Psoas muscle (tissue), 8 donors: ENCODE results near the gene SFTA2. TPM values are rescaled to one million over a fixed set of nuclear protein-coding genes. Genes with fewer than 3 reads are reported as not detected.

ENCODE experiments used
- ATAC-seq, 4 donors: fragments of 200-7000 bp; cut with Tn5 transposase; one replicate each; pipeline ENCODE4 v1.9.1; 2020; ENCODE audit warnings: moderate library complexity in 3 of 4, mild to moderate bottlenecking in 2 of 4
- DNase-seq, 2 donors: peaks; one replicate each; pipeline ENCODE4 v3.0.0-alpha.2; 2020
- H3K27ac ChIP-seq: fragments of 200-600 bp; one replicate; pipeline ENCODE4 v1.8.0; 2022
- H3K27me3 ChIP-seq, 3 donors: fragments of 200-600 bp in 1 of 3; one replicate each; pipeline versions ENCODE4 v1.6.1 to v1.8.0; 2013 to 2022; ENCODE audit warnings: low read length in 2 of 3, mild to moderate bottlenecking in 2 of 3, moderate library complexity in 1 of 3; ENCODE audit not compliant: insufficient read depth in 3 of 3
- H3K36me3 ChIP-seq, 2 donors: fragments of 200-600 bp in 1 of 2; one replicate each; pipeline versions ENCODE4 v1.6.1 to v1.8.0; 2013 to 2022; ENCODE audit warnings: low read depth in 1 of 2, mild to moderate bottlenecking in 1 of 2, moderate library complexity in 1 of 2; ENCODE audit not compliant: insufficient read depth in 1 of 2
- H3K4me1 ChIP-seq: fragments of 200-600 bp; one replicate; pipeline ENCODE4 v1.8.0; 2022
- H3K4me3 ChIP-seq: fragments of 200-600 bp; one replicate; pipeline ENCODE4 v1.8.0; 2022; ENCODE audit warnings: mild to moderate bottlenecking
- H3K9me3 ChIP-seq: fragments of 200-600 bp; one replicate; pipeline ENCODE4 v1.8.0; 2022
- WGBS, 3 donors: extraction: QIAGEN DNeasy Blood & Tissue Kit; methylation state at CpG; one replicate each; pipeline versions ENCODE4 v1.1.6 to v1.1.7; 2013; 5-methylcytosine and 5-hydroxymethylcytosine counted together
- intact Hi-C, 2 donors: fragments of 100-400 bp; cut with DNase I; formaldehyde crosslinking; loops; one replicate each; pipeline versions ENCODE4 v1.11.0 to v1.14.2; 2022
- polyA plus RNA-seq, 3 donors: library from polyadenylated mRNA; stranded (reverse); fragments of 200-250 nt; gene quantifications; one replicate each; pipeline ENCODE4 v1.2.3, GENCODE V29; 2013
- total RNA-seq, 4 donors: library from RNA; stranded (reverse); fragmentation: NEBNext Ultra II Directional in 2 of 4; extraction: Animal tissue kit (Norgen Biotek cat#: 25700) in 2 of 4; gene quantifications; one replicate each; pipeline versions ENCODE4 v1.2.1 to v1.2.4, GENCODE V29; 2021 to 2023
- TF ChIP-seq, protein P1 (sequence below): fragments of 200-600 bp; IDR thresholded peaks from one replicate; pipeline ENCODE4 v1.8.0; 2022; ENCODE audit warnings: antibody characterized with exemption
- donor health status: healthy with polysubstance abuse.
- donor health status: DM: no; HTN: no; CAD: no; lungs with moderate emphysema.
- donor health status: Bipolar disorder and iron deficiency.
- donor health status: healthy.
- donor health status: DM: yes; HTN: yes; CAD: no.
- donor health status: DM: no; HTN: no; CAD: no.
- donor health status: DM: no; HTN: no; CAD: no.
- donor health status: DM: yes; HTN: yes; CAD: no.

SFTA2 gene
- total and polyA plus RNA-seq, 7 donors, result 0.13 to 0.14 TPM; not detected in 5

DNA sequence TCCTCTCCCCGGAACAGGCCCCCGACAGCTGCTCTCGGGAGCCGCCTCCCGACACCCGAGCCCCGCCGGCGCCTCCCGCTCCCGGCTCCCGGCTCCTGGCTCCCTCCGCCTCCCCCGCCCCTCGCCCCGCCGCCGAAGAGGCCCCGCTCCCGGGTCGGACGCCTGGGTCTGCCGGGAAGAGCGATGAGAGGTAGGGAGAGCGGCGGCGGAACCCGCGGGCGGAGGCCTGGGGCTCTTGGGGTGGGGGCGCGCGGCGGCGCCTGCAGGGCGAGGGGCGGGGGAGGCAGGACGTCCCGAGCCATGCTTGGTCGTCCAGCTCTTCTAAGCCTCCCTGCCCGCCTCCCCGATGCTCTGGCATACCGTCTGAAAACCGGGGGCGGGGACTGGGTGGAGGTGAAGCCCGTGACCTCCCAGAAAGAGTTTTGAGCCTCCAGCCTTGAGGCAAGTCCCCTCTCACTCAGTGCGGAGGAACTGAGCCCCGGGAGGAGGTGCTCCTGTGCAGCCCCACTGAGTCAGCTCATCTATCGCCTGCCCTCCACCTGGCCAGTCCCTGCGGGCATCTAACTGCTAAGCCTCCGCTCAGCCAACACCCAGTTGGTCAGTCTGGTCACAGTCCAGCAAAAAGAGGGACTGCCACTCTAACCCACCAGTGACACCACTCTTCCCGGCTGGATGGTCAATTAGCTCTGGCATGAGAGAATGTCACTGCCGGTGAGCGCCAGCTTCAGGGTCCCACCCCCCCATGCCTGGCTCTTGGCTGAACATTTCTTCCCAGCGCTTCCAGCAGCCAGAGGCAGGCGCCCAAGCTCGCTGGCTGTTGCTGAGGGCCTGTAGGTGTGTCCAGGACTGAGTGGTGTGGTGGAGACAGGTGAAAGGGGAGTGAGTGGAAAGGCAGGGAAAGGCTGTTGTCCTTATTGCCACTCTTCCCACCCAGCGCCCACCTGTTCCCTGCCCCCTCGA, 47.2 kb downstream of the SFTA2 start:
- Histone ChIP-seq H3K4me1 (peaks cover 41% of the 10 kb centered on the region), H3K9me3 (no peaks in the 10 kb centered on the region), H3K4me3 (peak overlapping the region; percentile 78), H3K27me3 (no peaks in the 10 kb centered on the region), H3K27ac (peak overlapping the region; percentile 93), H3K36me3 (peaks cover 0 to 18% of the 10 kb centered on the region in 2 donors)
- DNase-seq, result peak; percentile 58 to 88
- intact Hi-C loops, result loop anchor here in 1 of 2 donors (2.0 to 5.0 kb wide), 2 partner anchors 142 to 208 kb away; partner anchors contain the start of gene FLOT1
- WGBS, 3 donors, result 2 to 4% (median 4%) methylated on average over 25 to 59 of the region's 59 CpGs
- TF ChIP-seq, protein P1, sequence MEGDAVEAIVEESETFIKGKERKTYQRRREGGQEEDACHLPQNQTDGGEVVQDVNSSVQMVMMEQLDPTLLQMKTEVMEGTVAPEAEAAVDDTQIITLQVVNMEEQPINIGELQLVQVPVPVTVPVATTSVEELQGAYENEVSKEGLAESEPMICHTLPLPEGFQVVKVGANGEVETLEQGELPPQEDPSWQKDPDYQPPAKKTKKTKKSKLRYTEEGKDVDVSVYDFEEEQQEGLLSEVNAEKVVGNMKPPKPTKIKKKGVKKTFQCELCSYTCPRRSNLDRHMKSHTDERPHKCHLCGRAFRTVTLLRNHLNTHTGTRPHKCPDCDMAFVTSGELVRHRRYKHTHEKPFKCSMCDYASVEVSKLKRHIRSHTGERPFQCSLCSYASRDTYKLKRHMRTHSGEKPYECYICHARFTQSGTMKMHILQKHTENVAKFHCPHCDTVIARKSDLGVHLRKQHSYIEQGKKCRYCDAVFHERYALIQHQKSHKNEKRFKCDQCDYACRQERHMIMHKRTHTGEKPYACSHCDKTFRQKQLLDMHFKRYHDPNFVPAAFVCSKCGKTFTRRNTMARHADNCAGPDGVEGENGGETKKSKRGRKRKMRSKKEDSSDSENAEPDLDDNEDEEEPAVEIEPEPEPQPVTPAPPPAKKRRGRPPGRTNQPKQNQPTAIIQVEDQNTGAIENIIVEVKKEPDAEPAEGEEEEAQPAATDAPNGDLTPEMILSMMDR, result no peak
- ATAC-seq, result peak; percentile 61 to 78 (median 70)

DNA sequence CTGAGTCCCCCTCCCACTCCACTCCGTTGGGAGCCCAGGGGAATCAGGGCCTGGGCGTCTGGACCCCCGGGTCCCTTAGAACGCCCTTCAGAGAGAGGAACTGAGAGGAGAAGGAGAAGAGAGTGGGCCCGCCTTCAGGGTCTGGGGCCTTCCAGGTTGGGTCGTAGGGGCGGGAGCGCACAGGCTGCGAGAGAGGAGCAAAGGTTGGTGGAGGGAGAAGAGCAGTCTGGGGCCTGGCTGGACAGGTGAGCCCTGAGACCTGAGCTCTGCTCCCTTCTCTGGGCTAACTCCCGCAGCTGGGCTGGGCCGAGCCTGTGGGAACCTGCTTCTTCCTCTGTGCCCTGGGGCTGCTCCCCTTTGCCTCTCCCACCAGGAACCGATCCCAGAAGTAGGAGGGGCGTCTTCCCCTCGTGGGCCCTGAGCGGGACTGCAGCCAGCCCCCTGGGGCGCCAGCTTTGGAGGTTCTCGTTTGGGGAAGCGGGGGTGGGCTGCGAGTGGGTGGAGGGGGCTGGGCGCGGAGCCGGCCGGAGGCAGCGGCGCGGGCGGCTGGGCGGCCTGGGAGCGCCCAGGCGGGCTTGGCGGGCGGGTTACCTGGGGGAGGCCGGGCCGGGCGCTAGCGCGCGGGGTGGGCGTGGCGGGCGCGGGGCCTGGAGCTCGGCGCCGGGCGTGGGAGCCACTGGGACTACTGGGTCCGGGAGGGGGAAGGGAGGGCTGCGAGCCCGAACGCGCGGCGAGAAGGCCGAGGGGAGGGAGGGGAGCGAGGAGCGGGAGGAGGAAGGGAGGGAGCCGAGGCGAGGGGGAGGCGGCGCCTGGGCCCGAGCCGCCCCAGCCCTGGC, 48.1 kb downstream of the SFTA2 start, which contains the start of gene DDR1:
TSS of gene DDR1 (plus strand) at position 835 of the 836 bp plus-strand sequence. CDS start 4,211 bp downstream, outside the sequence.
- intact Hi-C loops, result loop anchor here in 1 of 2 donors (2.0 to 5.0 kb wide), 2 partner anchors 141 to 207 kb away; partner anchors contain the start of gene FLOT1
- Histone ChIP-seq H3K9me3 (no peaks in the 10 kb centered on the region), H3K27me3 (no peaks in the 10 kb centered on the region), H3K27ac (peak within 1 kb of the TSS; percentile 93), H3K4me1 (peaks cover 41% of the 10 kb centered on the region), H3K36me3 (peaks cover 0 to 9% of the 10 kb centered on the region in 2 donors), H3K4me3 (peak within 1 kb of the TSS; percentile 78)
- DNase-seq (peak; percentile 71 to 81), ATAC-seq (peak in 2 of 4 donors; percentile 70 to 79)
- WGBS, 3 donors, result 11 to 75% (median 17%) methylated on average over 11 to 62 of the region's 62 CpGs
- TF ChIP-seq, protein P1, result no peak

DNA sequence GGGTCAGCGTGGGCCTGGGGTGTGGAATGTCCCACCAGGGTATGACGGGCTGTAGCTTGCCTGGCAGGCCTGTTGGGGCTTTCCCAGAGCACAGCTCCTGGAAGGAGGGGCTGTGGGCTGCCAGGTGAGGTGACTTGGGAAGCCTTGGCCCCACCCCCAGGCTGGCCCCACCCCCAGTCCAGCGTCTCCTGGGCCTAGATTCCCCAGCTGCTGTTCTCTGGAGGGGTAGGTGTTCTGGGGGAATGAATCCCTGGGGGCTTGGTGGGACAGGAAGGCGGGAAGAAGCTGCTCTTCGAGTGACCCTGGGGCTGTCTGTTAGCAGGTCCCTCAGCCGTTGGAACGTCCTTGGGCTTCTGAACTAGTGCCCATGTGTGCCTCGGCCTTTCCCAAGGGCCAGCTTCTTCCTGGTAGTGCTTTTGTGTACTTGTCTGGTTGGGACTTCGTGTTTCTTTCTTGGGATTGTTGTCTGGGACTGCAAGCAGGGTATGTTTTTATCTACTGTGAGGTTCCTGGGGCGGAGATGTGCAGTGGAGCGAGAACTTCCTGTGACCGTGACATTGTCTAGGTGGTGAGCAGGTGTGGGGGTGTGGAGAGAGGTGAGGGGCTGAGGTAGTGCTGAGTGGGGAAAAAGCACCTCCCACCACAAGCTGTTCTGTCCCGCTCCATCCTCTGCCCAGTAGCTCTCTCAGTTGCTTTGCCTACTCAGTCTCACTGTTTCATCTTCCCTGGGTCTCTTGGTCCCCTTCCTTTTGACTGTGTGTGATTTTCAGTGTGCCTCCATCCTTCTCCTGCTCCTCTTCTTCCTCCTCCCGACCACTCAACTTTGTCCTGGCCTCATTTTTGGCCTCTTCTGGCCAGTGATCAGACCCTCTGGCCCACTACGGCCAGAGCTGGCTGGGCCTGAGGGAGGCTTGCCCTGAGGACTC, 48.9 kb downstream of the SFTA2 start:
- no peak for DNase-seq
- H3K27me3 ChIP-seq, result no peaks in the 10 kb centered on the region
- H3K4me1 ChIP-seq, result peaks cover 43% of the 10 kb centered on the region
- intact Hi-C loops, result loop anchor here in 1 of 2 donors (5.0 kb wide), 1 partner anchor 206 kb away; no protein-coding TSS in a partner anchor
- H3K4me3 ChIP-seq, result peak overlapping the region; percentile 78
- 38 to 57% (median 44%) methylated on average over 15 of the region's 15 CpGs for WGBS, 3 donors
- H3K9me3 ChIP-seq, result no peaks in the 10 kb centered on the region
- TF ChIP-seq, protein P1, result no peak
- ATAC-seq, result peak in 2 of 4 donors; percentile 13 to 31
- H3K27ac ChIP-seq, result peak overlapping the region; percentile 93
- H3K36me3 ChIP-seq, result peaks cover 0 to 4% of the 10 kb centered on the region in 2 donors
